Effector CD8-positive, alpha-beta T cell (primary cell): ENCODE results near the gene SLC35B3.
"Not testable (repeated sequence)": the region's sequence is repeated elsewhere in the genome, so short reads cannot be mapped to it uniquely, and the experiment has no call there.

ENCODE experiments used
- DNase-seq: peaks from one replicate; lab custom pipeline; 2025; lab: John Stamatoyannopoulos, UW
- total RNA-seq, 4 experiments: gene quantifications; one replicate each; lab custom pipeline; 2026; lab: John Stamatoyannopoulos, UW

Gene SLC35B3
- total RNA-seq = 10.4 to 22.1 (median 15.5) reads per million in 4 experiments

GRCh38 chr6:8435093-8435844 lies at the start of gene SLC35B3:
Gene SLC35B3, minus strand, starts transcription at chr6:8435545.
- peak; percentile 96 for DNase-seq

DNA sequence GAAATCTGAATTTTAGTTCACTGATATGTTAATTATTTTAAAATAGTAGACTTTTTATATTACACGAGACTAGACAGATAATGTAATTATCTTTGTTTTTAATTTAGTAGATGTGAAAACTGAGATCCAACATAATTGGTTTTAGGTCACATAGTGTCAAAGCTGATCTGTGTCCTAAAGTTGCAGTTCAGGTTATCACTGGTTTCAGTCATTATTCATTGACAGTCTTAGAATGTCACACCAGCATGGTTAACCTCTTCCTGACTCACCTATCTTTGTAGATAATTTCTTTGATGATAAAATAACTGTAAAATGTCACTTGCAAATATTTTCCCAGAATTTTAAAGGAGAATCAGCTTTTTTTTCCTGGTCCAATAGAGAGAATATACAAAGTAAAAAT lies 48.3 kb upstream of the SLC35B3 start:
- DNase-seq = no peak

- no peak for DNase-seq
These were observed 46.4 kb upstream of the SLC35B3 start for GRCh38 chr6:8481727-8482126.

DNA sequence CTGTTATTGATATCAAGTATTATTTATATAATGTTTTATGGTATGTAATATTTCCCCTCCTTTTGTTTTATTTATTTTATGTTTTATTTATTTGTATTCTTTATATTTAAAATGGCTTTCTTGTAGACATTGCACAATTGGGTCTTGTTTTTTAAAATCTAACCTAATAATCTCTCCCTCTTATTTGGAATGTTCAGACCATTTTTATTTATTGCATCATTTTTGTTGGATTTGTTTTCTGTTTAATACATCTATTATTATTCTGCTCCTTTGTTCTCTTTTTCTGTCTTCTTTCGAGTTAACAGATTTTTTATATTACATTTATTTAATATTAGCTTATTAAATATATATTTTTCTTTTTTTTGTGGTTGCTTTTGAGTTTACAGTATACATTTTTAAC lies 43.1 kb upstream of the SLC35B3 start:
- DNase-seq = no peak

DNA sequence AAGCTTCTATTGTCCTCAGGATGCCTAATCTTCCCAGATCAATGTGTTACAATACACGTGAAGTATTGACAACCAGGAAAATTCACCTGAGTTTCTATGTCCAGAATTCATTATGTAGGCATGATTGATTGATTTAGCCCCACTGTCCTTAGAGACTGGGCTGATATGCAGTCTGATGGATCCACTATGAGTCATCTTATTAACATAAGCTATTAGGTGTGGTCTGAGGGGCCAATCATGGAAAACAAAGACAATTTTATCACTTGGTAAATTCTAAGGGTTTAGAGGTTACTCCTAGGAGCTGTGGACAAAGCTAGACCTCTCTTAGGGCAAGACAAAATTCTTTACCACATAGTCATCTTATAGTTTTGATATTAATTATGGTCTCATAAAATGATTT lies 41.3 kb upstream of the SLC35B3 start:
- DNase-seq = no peak

- no peak for DNase-seq
These were observed 33.4 kb upstream of the SLC35B3 start for GRCh38 chr6:8468552-8469356.

DNA sequence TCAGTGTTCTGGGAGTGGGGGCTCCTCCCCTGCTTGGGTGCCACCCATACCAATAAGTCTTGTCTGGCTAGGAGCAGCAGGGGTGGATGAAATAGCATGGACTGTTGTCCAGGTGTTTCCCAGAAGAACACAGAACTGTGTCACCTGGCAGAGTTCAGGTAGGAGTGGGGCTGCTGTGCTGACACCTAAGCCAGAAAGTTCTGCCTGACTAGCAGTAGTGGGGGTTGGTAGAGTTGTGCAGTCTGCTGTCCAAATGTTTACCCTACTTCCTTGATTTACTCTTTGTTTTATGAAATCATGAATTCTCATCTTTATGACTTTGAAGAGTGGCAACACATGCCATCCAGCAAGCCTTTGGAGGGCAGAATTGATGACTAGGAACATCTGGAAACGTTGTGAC lies 27.3 kb upstream of the SLC35B3 start:
- DNase-seq = no peak

DNA sequence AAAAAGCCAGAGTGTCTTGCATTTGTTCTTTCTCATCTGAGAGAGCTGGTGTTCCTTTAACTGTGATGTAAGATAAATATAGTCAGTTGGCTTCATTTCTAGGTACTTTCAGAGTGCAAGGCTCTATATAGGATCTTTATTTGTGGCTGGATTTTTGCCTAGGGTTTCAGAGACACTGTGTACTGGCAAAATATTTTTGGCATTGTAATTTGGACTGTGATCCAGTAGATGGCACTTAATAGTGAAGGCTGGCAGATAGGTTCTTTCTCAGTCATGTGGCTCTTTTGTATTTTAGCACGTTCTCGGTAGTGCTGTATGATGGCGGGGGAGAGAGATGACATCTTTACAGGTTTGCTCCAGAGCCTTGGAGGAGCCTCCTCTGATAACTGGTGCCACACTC lies 26.8 kb upstream of the SLC35B3 start:
- DNase-seq = no peak

DNA sequence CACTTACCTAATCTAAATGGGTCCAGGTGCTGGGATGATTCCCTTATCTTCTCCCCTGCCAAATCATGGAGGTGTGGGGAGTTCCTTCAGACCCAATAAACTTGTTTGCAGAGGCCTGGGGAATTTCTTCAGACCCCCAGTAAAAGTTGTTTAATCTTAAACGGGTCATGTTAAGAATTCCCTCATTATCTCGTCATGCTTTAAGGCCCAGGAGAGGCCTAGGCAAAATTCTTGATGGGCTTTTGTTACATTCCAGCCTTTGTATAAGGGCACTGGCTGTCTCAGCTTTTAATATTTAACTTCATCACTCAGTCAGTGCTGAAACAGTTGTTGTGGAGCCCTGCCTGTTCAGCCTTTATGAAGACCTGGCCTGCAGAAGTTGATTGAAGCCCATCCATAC lies 11.0 kb upstream of the SLC35B3 start:
- no peak for DNase-seq

- not testable (repeated sequence) for DNase-seq
These were observed 10.6 kb upstream of the SLC35B3 start for GRCh38 chr6:8445930-8446329.

DNA sequence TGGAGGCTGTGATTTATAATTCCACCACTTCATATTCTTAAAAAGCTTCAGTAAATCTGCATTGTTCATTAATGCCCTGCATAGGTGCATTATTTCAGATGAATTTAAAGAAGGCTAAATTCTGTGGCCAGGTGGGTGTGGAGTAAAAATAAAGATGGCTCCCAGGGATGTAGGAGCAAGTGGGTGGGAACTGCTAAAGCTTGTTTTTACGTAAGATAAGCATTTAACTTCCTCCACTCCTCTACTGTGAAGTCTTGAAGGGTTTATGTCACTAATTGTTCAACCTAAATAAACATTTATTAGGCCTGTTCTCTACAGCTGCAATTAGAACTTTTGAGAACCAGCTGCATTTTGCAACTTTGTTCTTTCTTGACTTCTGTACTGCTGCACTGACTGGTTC lies 6.8 kb upstream of the SLC35B3 start:
- DNase-seq = no peak

- no peak for DNase-seq
These were observed 6.1 kb upstream of the SLC35B3 start for GRCh38 chr6:8441452-8441851.

DNA sequence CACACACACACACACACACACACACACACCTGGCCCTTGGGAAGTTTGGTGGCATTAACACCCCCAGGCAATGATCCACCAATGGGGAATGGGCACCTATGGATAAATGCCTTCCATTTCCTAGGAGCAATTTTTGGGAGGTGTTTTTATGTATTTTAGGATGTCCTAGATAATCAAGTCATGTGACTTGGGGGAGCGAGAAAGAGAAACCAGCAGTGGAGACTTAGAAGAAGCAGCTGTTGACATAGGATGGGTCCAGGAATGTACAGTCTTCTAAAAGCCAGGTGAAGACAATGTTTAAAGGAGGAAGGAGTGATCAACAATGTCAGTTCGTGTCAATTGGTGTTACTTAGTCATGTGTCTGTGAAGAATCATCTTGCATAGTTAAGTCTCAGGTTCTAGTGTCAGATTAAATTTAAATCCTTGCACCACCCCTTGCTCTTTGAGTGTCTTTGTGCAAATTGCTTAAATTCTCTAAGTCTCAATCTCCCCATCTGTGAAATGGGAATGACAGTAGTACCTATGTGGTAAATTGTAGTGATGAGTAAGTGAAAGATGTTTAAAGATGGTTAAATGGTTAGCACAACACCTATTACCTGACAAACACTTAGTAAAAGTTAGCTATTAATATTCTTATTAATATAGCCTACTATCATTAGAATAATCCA lies 4.4 kb upstream of the SLC35B3 start:
- no peak for DNase-seq

DNA sequence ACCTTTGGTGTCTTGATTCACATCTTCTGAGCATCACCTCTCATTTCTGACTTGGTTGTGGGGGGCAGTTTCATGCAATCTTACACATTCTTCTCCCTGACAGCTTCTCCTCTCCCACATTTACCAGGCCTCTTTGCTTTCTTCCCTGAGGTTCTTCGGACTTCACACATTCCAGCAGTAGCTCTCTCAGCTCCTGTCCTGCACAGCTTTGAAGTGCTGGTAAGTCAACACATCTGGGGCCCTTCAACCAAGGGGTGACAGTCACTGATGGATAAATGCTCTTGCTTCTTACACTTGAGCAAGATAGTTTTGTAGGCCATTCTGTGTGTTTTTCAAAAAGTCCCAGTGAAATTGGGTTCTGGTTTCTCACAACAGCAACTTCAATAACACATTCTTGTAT lies 2.5 kb upstream of the SLC35B3 start:
- no peak for DNase-seq

- DNase-seq = no peak
These were observed 1.6 kb upstream of the SLC35B3 start for GRCh38 chr6:8436966-8437365.

GRCh38 chr6:8435845-8436168 lies 462 bp upstream of the SLC35B3 start:
- DNase-seq = no peak

DNA sequence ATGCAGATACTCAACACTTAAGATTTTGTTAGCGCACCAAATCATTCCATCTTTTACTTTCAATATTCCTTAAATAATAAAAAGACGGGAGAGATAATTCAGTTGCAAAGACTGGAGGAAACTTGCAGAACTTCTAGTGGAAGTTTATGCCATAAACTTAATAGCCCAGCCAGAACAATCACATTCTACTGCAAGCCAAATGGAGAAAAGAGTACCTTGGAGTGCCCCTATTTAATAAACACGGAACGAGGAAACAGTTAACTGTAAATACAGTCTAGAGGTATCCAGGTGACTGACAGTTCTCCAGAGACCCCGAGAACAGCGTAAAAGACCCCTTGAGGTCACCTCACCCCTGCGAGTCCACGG lies 635 bp downstream of the SLC35B3 start:
- DNase-seq = no peak

DNA sequence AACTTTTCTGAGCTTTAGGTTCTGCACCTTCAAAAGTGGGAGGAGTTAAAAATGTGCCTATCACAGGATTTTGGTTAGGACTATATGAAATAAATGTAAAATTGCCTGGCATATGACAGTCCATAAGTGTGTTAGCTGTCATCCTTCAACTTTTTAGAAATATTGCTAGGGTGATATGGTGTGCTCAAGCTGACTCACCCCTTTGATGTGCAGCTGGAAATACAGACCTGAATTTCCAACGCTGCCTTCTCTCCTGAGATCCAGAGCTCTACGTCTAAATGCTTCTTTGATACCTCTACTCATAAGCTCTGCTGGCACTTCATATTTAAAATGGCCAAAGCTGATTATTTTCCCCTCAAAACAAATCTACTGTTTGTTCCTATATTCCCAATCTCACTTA lies 2.7 kb downstream of the SLC35B3 start:
- no peak for DNase-seq

GRCh38 chr6:8429821-8430220 lies 5.5 kb downstream of the SLC35B3 start:
- DNase-seq = no peak

DNA sequence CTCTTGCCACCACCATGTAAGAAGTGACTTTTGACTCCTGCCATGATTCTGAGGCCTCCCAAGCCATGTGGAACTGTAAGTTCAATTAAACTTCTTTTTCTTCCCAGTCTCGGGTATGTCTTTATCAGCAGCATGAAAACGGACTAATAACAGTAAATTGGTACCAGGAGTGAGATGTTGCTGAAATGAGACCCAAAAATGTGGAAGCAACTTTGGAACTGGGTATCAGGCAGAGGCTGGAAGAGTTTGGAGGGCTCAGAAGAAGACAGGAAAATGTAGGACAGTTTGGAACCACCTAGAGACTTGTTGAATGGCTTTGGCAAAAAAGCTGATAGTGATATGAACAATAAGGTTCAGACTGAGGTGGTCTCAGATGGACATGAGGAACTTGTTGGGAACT lies 8.8 kb downstream of the SLC35B3 start:
- not testable (repeated sequence) for DNase-seq

DNA sequence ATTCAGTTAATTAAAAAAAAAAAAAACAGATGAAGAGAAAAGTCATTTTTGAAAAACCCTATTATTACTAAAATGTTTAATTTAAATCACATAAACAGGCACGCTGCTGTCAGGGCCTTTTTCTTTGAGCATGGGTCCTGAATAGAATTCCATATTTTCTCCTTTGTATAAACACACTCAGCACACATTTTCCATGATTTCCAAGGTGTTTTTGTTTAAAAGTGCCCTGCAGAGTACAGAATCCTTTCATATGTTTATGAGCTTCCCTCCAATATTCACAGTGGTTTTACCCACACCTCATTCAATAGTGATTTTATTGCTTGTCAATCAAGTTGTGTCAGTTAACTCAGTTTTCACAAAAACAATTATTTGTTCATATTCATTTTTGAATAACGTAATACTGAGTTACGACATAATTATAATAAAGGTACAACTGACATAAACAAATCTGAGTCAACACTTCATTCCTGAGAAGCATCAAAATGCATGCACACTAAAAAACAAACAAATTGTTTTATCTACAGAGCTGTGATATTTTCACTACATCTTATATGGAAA lies 15.2 kb downstream of the SLC35B3 start:
- no peak for DNase-seq

DNA sequence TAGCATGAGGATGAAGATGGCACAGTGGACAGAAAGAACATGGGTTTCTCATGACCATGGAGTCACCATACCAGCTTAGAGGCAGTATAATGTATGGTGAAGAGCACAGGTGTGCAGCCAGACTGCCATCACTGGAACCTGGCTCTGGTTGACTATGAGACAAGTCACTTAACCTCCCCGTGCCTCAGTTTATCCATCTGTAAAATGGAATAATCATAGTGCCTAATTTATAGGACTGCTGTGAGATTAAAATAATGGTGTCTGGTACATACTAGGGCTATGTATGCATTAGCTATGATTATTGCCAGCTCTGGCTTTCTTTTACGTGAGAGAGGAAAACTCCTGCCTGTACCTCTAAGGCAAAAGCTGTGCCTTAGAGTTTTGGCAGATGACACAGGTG lies 19.4 kb downstream of the SLC35B3 start:
- DNase-seq = no peak

DNA sequence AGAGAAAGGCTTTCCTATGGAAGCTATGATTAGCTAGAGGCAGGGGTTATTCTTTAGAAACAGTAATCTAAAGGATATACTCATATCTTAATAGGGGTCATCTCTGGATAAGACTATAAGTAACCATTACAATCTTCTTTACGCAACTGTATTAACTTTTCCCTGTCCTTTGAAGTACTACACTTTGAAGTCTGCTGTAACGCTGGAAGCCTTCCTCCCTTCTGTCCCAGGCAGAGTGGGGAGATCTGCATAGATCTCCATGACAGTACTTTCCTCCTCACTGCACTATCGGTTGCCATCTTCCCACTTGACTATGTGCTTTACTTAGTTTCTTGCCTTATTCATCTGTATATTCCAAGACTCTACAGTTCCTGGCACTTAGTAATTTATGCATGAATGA lies 20.1 kb downstream of the SLC35B3 start:
- no peak for DNase-seq
